Left lobe of liver (tissue), 2 donors: ENCODE data around the gene ATG4B. TPM values are rescaled to one million over a fixed set of nuclear protein-coding genes. Genes with fewer than 3 reads are reported as not detected.
"Not testable (repeated sequence)": the region's sequence is repeated elsewhere in the genome, so short reads cannot be mapped to it uniquely, and the experiment has no call there.

ENCODE experiments used
- ATAC-seq: fragments of 200-7000 bp; cut with Tn5 transposase; one replicate; pipeline ENCODE4 v1.9.1; 2020; ENCODE audit warnings: mild to moderate bottlenecking, moderate library complexity
- DNase-seq: peaks from one replicate; pipeline ENCODE4 v3.0.0-alpha.2; 2020; ENCODE audit warnings: low spot score
- total RNA-seq: library from RNA; stranded (reverse); gene quantifications from one replicate; pipeline ENCODE4 v1.2.1, GENCODE V29; 2021
- donor health status: DM: no; HTN: no; CAD: no; lungs with moderate emphysema.
- donor health status: DM: no; HTN: yes; CAD: no.

ATG4B gene
- total RNA-seq, 1 donor from 2014 or later = 41.5 TPM

- no peak for DNase-seq
Observed at GRCh38 chr2:241660593-241661213, 23.2 kb downstream of the ATG4B start.

GRCh38 chr2:241662731-241663130 lies 25.2 kb downstream of the ATG4B start:
- DNase-seq, ATAC-seq: not testable (repeated sequence)

More at GRCh38 chr2:241660593-241661213, 23.2 kb downstream of the ATG4B start:
- no peak for ATAC-seq

GRCh38 chr2:241665731-241666440 lies 28.4 kb downstream of the ATG4B start:
- no peak for DNase-seq

GRCh38 chr2:241666627-241667400 lies 29.3 kb downstream of the ATG4B start:
- ATAC-seq (no peak), DNase-seq (no peak)

More at GRCh38 chr2:241665731-241666440, 28.4 kb downstream of the ATG4B start:
- ATAC-seq = no peak

- DNase-seq (no peak), ATAC-seq (no peak)
Observed at GRCh38 chr2:241668354-241668753, 30.9 kb downstream of the ATG4B start.

GRCh38 chr2:241668839-241669238 lies 31.3 kb downstream of the ATG4B start:
- ATAC-seq (no peak), DNase-seq (no peak)

GRCh38 chr2:241670333-241671110 lies 33.0 kb downstream of the ATG4B start:
- no peak for ATAC-seq
- no peak for DNase-seq

- no peak for ATAC-seq
- DNase-seq = no peak
Observed at GRCh38 chr2:241671457-241672240, 34.2 kb downstream of the ATG4B start.

- ATAC-seq = peak; percentile 62
- no peak for DNase-seq
Observed at GRCh38 chr2:241672243-241673188, 35.0 kb downstream of the ATG4B start.

GRCh38 chr2:241673189-241673663 lies 35.7 kb downstream of the ATG4B start:
- peak; percentile 68 for ATAC-seq
- peak; percentile 56 for DNase-seq

GRCh38 chr2:241673797-241674725 lies 36.6 kb downstream of the ATG4B start:
- no peak for DNase-seq
- ATAC-seq = no peak

- DNase-seq (no peak), ATAC-seq (no peak)
Observed at GRCh38 chr2:241675885-241676284, 38.4 kb downstream of the ATG4B start.

GRCh38 chr2:241676665-241677064 lies 39.2 kb downstream of the ATG4B start:
- DNase-seq (no peak), ATAC-seq (no peak)

- DNase-seq (no peak), ATAC-seq (no peak)
Observed at GRCh38 chr2:241677392-241677791, 39.9 kb downstream of the ATG4B start.

GRCh38 chr2:241678307-241678706 lies 40.8 kb downstream of the ATG4B start:
- ATAC-seq (no peak), DNase-seq (no peak)

GRCh38 chr2:241678784-241679540 lies 41.5 kb downstream of the ATG4B start:
- DNase-seq (no peak), ATAC-seq (no peak)

- DNase-seq = no peak
- no peak for ATAC-seq
Observed at GRCh38 chr2:241680044-241680443, 42.6 kb downstream of the ATG4B start.
